COLO829 (cell line): ENCODE results near the gene IFT43.
A peak's percentile ranks its signal among the peaks of the same experiment; 100 is the strongest.

ENCODE experiments used
- DNase-seq: peaks from one replicate; pipeline ENCODE4 v3.0.0; 2012; ENCODE audit warnings: low spot score

The IFT43 gene

GRCh38 chr14:76015668-76016067 is 30.1 kb downstream of the IFT43 start:
- DNase-seq = peak; percentile 11

GRCh38 chr14:76019676-76020075 is 34.1 kb downstream of the IFT43 start:
- DNase-seq = no peak

- no peak for DNase-seq
Measured at GRCh38 chr14:76022991-76023390, 37.4 kb downstream of the IFT43 start.

GRCh38 chr14:76023757-76024156 is 38.2 kb downstream of the IFT43 start:
- DNase-seq = no peak

GRCh38 chr14:76024211-76024907 is 38.8 kb downstream of the IFT43 start:
- DNase-seq = no peak

GRCh38 chr14:76034566-76034965 is 49.0 kb downstream of the IFT43 start:
- no peak for DNase-seq

- DNase-seq = no peak
Measured at GRCh38 chr14:76040704-76041103, 55.1 kb downstream of the IFT43 start.

- DNase-seq = no peak
Measured at GRCh38 chr14:76045773-76046172, 60.2 kb downstream of the IFT43 start.

GRCh38 chr14:76050250-76050649 is 64.7 kb downstream of the IFT43 start:
- DNase-seq = no peak

- peak; percentile 67 for DNase-seq
Measured at GRCh38 chr14:76050797-76051392, 65.3 kb downstream of the IFT43 start.

- DNase-seq = no peak
Measured at GRCh38 chr14:76051717-76052465, 66.3 kb downstream of the IFT43 start.

- DNase-seq = no peak
Measured at GRCh38 chr14:76053572-76054355, 68.2 kb downstream of the IFT43 start.

GRCh38 chr14:76055330-76055729 is 69.8 kb downstream of the IFT43 start:
- DNase-seq = no peak

- DNase-seq = no peak
Measured at GRCh38 chr14:76056128-76056527, 70.6 kb downstream of the IFT43 start.

- DNase-seq = no peak
Measured at GRCh38 chr14:76057914-76058313, 72.4 kb downstream of the IFT43 start.

GRCh38 chr14:76063327-76063726 is 77.8 kb downstream of the IFT43 start:
- DNase-seq = no peak

- no peak for DNase-seq
Measured at GRCh38 chr14:76065519-76065918, 80.0 kb downstream of the IFT43 start.

- no peak for DNase-seq
Measured at GRCh38 chr14:76067536-76067935, 82.0 kb downstream of the IFT43 start.

GRCh38 chr14:76073717-76074116 is 88.2 kb downstream of the IFT43 start:
- DNase-seq = no peak

GRCh38 chr14:76077340-76077739 is 91.8 kb downstream of the IFT43 start:
- DNase-seq = no peak

- no peak for DNase-seq
Measured at GRCh38 chr14:76078501-76078900, 92.9 kb downstream of the IFT43 start.

GRCh38 chr14:76080025-76080424 is 94.5 kb downstream of the IFT43 start:
- DNase-seq = no peak
